CD4-positive, alpha-beta T cell (primary cell): Measurements from ENCODE around the gene EYA2. TPM values are rescaled to one million over a fixed set of nuclear protein-coding genes. Genes with fewer than 3 reads are reported as not detected.

Experiments used
- ATAC-seq: fragments of 200-7000 bp; cut with Tn5 transposase; one replicate; pipeline ENCODE4 v1.10.0; 2022; ENCODE audit warnings: mild to moderate bottlenecking; ENCODE audit not compliant: poor library complexity
- CTCF ChIA-PET: fragments of 350-600 bp; sonication (Branson Sonifier 250); formaldehyde crosslinking; loops from one replicate; lab custom pipeline; 2021; ENCODE audit warnings: antibody characterized with exemption, inconsistent platforms; lab: Charles Lee
- POLR2A ChIA-PET: fragments of 350-600 bp; sonication (Branson Sonifier 250); formaldehyde crosslinking; loops from one replicate; lab custom pipeline; 2021; ENCODE audit warnings: antibody characterized with exemption, inconsistent platforms; lab: Charles Lee
- DNase-seq, 14 experiments: peaks; one replicate each; pipeline ENCODE4 v3.0.0-alpha.2; 2013 to 2020; ENCODE audit warnings: mixed read lengths in 2 of 14
- H3K27ac ChIP-seq, 2 donors: one replicate each; pipeline versions ENCODE4 v1.5.1 to v1.7.0; 2013; ENCODE audit warnings: low read length in 2 of 2, low read depth in 1 of 2, mild to moderate bottlenecking in 1 of 2
- H3K27me3 ChIP-seq, 2 experiments: 1 replicate in 1 of 2; 2 replicates in 1 of 2; pipeline versions ENCODE4 v1.6.1 to v1.7.0; 2013; ENCODE audit warnings: low read length in 2 of 2, control low read depth in 1 of 2, mild to moderate bottlenecking in 1 of 2, moderate library complexity in 1 of 2; ENCODE audit not compliant: insufficient read depth in 2 of 2, control insufficient read depth in 1 of 2
- H3K36me3 ChIP-seq: one replicate; pipeline ENCODE4 v1.6.1; 2013; ENCODE audit warnings: low read length, control low read depth; ENCODE audit not compliant: insufficient read depth
- H3K4me1 ChIP-seq: one replicate; pipeline ENCODE4 v1.6.1; 2013; ENCODE audit warnings: low read length, control low read depth; ENCODE audit not compliant: insufficient read depth
- H3K4me3 ChIP-seq: one replicate; pipeline ENCODE4 v1.5.1; 2013; ENCODE audit warnings: mild to moderate bottlenecking, low read length, moderate library complexity
- H3K9me3 ChIP-seq, 2 experiments: 1 replicate in 1 of 2; 2 replicates in 1 of 2; pipeline versions ENCODE4 v1.6.1 to v1.7.0; 2013; ENCODE audit warnings: low read length in 2 of 2, mild to moderate bottlenecking in 2 of 2, control low read depth in 1 of 2, moderate library complexity in 1 of 2; ENCODE audit not compliant: control insufficient read depth in 1 of 2, insufficient read depth in 1 of 2
- H3K27ac Mint-ChIP-seq: one replicate; pipeline ENCODE4 v1.8.0; 2020; ENCODE audit warnings: mixed read lengths
- H3K27me3 Mint-ChIP-seq: one replicate; pipeline ENCODE4 v1.8.0; 2021; ENCODE audit warnings: mixed read lengths
- H3K36me3 Mint-ChIP-seq: one replicate; pipeline ENCODE4 v1.8.0; 2021; ENCODE audit warnings: low read depth, mixed read lengths
- H3K4me1 Mint-ChIP-seq: one replicate; pipeline ENCODE4 v1.8.0; 2021; ENCODE audit warnings: low read depth, mixed read lengths
- H3K4me3 Mint-ChIP-seq: one replicate; pipeline ENCODE4 v1.8.0; 2020; ENCODE audit warnings: mild to moderate bottlenecking, mixed read lengths
- H3K9me3 Mint-ChIP-seq: one replicate; pipeline ENCODE4 v1.8.0; 2020; ENCODE audit warnings: mixed read lengths
- CTCF ChIP-seq: fragments of 200-600 bp; IDR thresholded peaks from one replicate; pipeline ENCODE4 v1.8.0; 2022; ENCODE audit warnings: antibody characterized with exemption, mild to moderate bottlenecking
- intact Hi-C, 2 experiments: fragments of 100-400 bp; cut with DNase I in 1 of 2; cut with micrococcal nuclease in 1 of 2; formaldehyde crosslinking; loops; one replicate each; pipeline versions ENCODE4 v1.15.1 to v1.9.0; 2023 to 2025; cut with DNase I, micrococcal nuclease
- total RNA-seq, 174 experiments: library from RNA in 2 of 174; stranded (reverse) in 2 of 174; gene quantifications; one replicate each; pipeline ENCODE4 v1.2.3 and lab custom pipeline; 2021 to 2026

EYA2 gene
- total RNA-seq, 2 experiments from 2014 or later: not detected

- Histone ChIP-seq H3K4me1 (no peaks in the 10 kb centered on the region), H3K36me3 (no peaks in the 10 kb centered on the region), H3K9me3 (peaks cover 8 to 9% of the 10 kb centered on the region in 2 experiments), H3K27me3 (peaks cover 4 to 10% of the 10 kb centered on the region in 2 experiments), H3K4me3 (no peak overlapping the region), H3K27ac (no peak overlapping the region)
- ChIA-PET CTCF (no interaction called here), POLR2A (no interaction called here)
- H3K4me1 Mint-ChIP-seq: no peaks in the 10 kb centered on the region
- no peak for TF ChIP-seq CTCF
- ATAC-seq (no peak), DNase-seq (no peak)
- H3K4me3 Mint-ChIP-seq: no peak overlapping the region
- no peak overlapping the region for H3K27ac Mint-ChIP-seq
- intact Hi-C loops: no loop called here
- H3K36me3 Mint-ChIP-seq: no peaks in the 10 kb centered on the region
- H3K27me3 Mint-ChIP-seq: peaks cover 48% of the 10 kb centered on the region
- peaks cover 11% of the 10 kb centered on the region for H3K9me3 Mint-ChIP-seq
Observed at GRCh38 chr20:46981184-46981583, 86.5 kb downstream of the EYA2 start.

GRCh38 chr20:46983466-46983865, 88.8 kb downstream of the EYA2 start:
- Mint-ChIP-seq H3K36me3 (no peaks in the 10 kb centered on the region), H3K27ac (no peak overlapping the region), H3K27me3 (peaks cover 48% of the 10 kb centered on the region), H3K9me3 (peaks cover 11% of the 10 kb centered on the region), H3K4me3 (no peak overlapping the region), H3K4me1 (no peaks in the 10 kb centered on the region)
- intact Hi-C loops: no loop called here
- POLR2A ChIA-PET: no interaction called here
- ATAC-seq (no peak), DNase-seq (no peak)
- Histone ChIP-seq H3K27me3 (peaks cover 4 to 10% of the 10 kb centered on the region in 2 experiments), H3K4me1 (no peaks in the 10 kb centered on the region), H3K36me3 (no peaks in the 10 kb centered on the region), H3K27ac (no peak overlapping the region), H3K9me3 (peaks cover 8% of the 10 kb centered on the region in 2 experiments), H3K4me3 (no peak overlapping the region)
- TF ChIP-seq CTCF: no peak
- CTCF ChIA-PET: no interaction called here

- no peaks in the 10 kb centered on the region for H3K36me3 Mint-ChIP-seq
- no peaks in the 10 kb centered on the region for H3K4me1 Mint-ChIP-seq
- ChIA-PET CTCF (no interaction called here), POLR2A (no interaction called here)
- intact Hi-C loops: no loop called here
- Histone ChIP-seq H3K36me3 (no peaks in the 10 kb centered on the region), H3K9me3 (peaks cover 6 to 8% of the 10 kb centered on the region in 2 experiments), H3K4me3 (no peak overlapping the region), H3K27me3 (peaks cover 4% of the 10 kb centered on the region in 2 experiments), H3K4me1 (no peaks in the 10 kb centered on the region), H3K27ac (no peak overlapping the region)
- DNase-seq (no peak), ATAC-seq (no peak)
- H3K9me3 Mint-ChIP-seq: peaks cover 11% of the 10 kb centered on the region
- H3K27ac Mint-ChIP-seq: no peak overlapping the region
- H3K27me3 Mint-ChIP-seq: peaks cover 43% of the 10 kb centered on the region
- H3K4me3 Mint-ChIP-seq: no peak overlapping the region
- no peak for TF ChIP-seq CTCF
Observed at GRCh38 chr20:46984405-46984804, 89.8 kb downstream of the EYA2 start.
